ENCODE data around the gene KNSTRN.

- no peak for TF ChIP-seq MYC (IDR thresholded peaks at IDR 0.05; ENCODE audit: borderline replicate concordance, low read length)
- no peak for TF ChIP-seq CTCF (IDR thresholded peaks at IDR 0.05)
- TF ChIP-seq SREBF2 (IDR thresholded peaks at IDR 0.05), result no peak
- no peak for TF ChIP-seq POLR2A (IDR thresholded peaks at IDR 0.05; ENCODE audit: low read length)
- TF ChIP-seq REST (IDR thresholded peaks at IDR 0.05), result no peak
- no peak for TF ChIP-seq MAZ (IDR thresholded peaks at IDR 0.05; ENCODE audit: borderline replicate concordance, low read depth, low read length)
- no peak for TF ChIP-seq EP300 (IDR thresholded peaks at IDR 0.05)
Observed at GRCh38 chr15:40345867-40346578, 36.5 kb upstream of the KNSTRN start.

All from A549 (cell line).